OCI-LY3 (cell line): ENCODE results near the gene AGMAT.
"Not testable (repeated sequence)": the region's sequence is repeated elsewhere in the genome, so short reads cannot be mapped to it uniquely, and the experiment has no call there.

Source experiments
- H2AFZ ChIP-seq: fragments of 200-600, 300-600 bp; shearing (Covaris generic); 2 replicates; pipeline ENCODE4 v1.6.0; 2014; ENCODE audit warnings: antibody characterized with exemption, low read depth, low read length
- H3K27ac ChIP-seq: fragments of 200-600, 300-600 bp; sonication (generic); 2 replicates; pipeline ENCODE4 v1.5.1; 2014; ENCODE audit warnings: mild to moderate bottlenecking, low read length, moderate library complexity, mixed read lengths
- H3K27me3 ChIP-seq: fragments of 200-600, 300-600 bp; sonication (generic); 2 replicates; pipeline ENCODE4 v1.6.1; 2014; ENCODE audit warnings: low read depth, low read length, mixed read lengths
- H3K36me3 ChIP-seq: fragments of 200-600, 300-600 bp; sonication (generic); replicated peaks from 2 replicates; pipeline ENCODE3; 2014; ENCODE audit warnings: low read depth, low read length, mixed read lengths
- H3K4me1 ChIP-seq: fragments of 300-600, 200-600 bp; sonication (generic); 2 replicates; pipeline ENCODE4 v1.6.1; 2014; ENCODE audit warnings: low read length, mixed read lengths
- H3K4me2 ChIP-seq: fragments of 200-600, 300-600 bp; sonication (generic); 2 replicates; pipeline ENCODE4 v1.6.1; 2014; ENCODE audit warnings: low read length, mixed read lengths
- H3K4me3 ChIP-seq: fragments of 300-600, 200-600 bp; sonication (generic); 2 replicates; pipeline ENCODE4 v1.5.1; 2014; ENCODE audit warnings: antibody characterized with exemption, mild to moderate bottlenecking, low read length, moderate library complexity
- H3K79me2 ChIP-seq: fragments of 300-600, 200-600 bp; shearing (Covaris generic); 2 replicates; pipeline ENCODE4 v1.6.1; 2014; ENCODE audit warnings: mild to moderate bottlenecking, low read length, mixed read lengths
- H3K9ac ChIP-seq: fragments of 300-600, 200-600 bp; shearing (Covaris generic); 2 replicates; pipeline ENCODE4 v1.6.0; 2014; ENCODE audit warnings: mild to moderate bottlenecking, low read length, moderate library complexity
- H3K9me3 ChIP-seq: fragments of 200-600, 300-600 bp; shearing (Covaris generic); 2 replicates; pipeline ENCODE4 v1.6.1; 2014; ENCODE audit warnings: low read length, mixed read lengths; ENCODE audit not compliant: insufficient read depth
- H4K20me1 ChIP-seq: fragments of 200-600, 300-600 bp; sonication (generic); 2 replicates; pipeline ENCODE4 v1.6.1; 2016; ENCODE audit warnings: low read length, mixed read lengths; ENCODE audit not compliant: insufficient read depth
- EZH2phosphoT487 ChIP-seq: fragments of 200-600 bp; shearing (Covaris generic); IDR thresholded peaks from 2 replicates; pipeline ENCODE4 v1.6.1; 2018; ENCODE audit warnings: antibody characterized with exemption, mixed run types, low read depth
- TF ChIP-seq, protein P1 (sequence below): fragments of 200-600, 300-600 bp; sonication (generic); IDR thresholded peaks from 2 replicates; pipeline ENCODE4 v1.5.1; 2014; ENCODE audit warnings: antibody characterized with exemption, low read length, low read depth

Gene AGMAT

DNA sequence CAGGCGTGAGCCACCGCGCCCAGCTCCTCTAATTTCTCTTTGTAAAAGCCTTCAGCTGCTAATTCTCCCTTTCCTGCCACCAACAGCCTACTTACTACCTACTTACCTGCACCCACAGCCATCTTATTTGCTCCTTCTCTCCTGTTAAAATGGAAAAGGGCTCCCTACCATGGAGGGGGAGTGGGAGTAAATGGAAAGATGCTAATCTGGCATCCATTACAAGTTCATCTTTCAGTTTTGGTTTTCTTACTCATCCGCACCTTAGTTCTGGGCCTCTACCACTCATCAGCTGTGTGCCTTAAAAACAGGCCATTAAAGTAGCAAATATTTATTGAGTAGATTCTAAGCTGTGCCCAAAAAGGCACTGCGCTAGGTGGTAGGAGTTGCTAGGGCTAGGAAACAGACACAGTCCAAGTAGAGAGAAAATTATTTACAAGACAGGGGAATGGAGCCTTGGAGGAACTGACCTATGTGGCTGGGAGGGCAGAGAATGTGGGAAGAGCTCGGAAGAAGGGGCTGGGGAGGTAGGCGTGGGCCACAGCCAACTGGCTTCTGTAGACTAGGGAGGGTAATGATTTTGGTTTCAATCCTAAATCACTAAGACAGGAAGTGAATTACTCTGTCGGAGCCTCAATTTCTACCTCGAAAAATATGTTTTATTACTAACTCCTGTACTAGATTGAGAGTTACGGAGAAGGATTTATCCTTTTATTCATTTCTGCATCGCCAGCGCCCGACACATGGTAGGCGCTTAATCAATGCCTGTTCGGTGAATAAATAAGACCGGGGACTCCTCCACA is 31.7 kb upstream of the AGMAT start:
- H3K4me1 ChIP-seq: peaks cover 29% of the 10 kb centered on the region
- peaks cover 7% of the 10 kb centered on the region for H3K36me3 ChIP-seq
- H2AFZ ChIP-seq: peak overlapping the region; percentile 91
- H3K4me2 ChIP-seq: peak overlapping the region; percentile 98
- peak overlapping the region; percentile 35 for H3K27ac ChIP-seq
- no peaks in the 10 kb centered on the region for H3K27me3 ChIP-seq
- H3K9ac ChIP-seq: peak overlapping the region; percentile 76
- H3K79me2 ChIP-seq: peaks cover 43% of the 10 kb centered on the region
- no peak for TF ChIP-seq EZH2phosphoT487
- TF ChIP-seq, protein P1, sequence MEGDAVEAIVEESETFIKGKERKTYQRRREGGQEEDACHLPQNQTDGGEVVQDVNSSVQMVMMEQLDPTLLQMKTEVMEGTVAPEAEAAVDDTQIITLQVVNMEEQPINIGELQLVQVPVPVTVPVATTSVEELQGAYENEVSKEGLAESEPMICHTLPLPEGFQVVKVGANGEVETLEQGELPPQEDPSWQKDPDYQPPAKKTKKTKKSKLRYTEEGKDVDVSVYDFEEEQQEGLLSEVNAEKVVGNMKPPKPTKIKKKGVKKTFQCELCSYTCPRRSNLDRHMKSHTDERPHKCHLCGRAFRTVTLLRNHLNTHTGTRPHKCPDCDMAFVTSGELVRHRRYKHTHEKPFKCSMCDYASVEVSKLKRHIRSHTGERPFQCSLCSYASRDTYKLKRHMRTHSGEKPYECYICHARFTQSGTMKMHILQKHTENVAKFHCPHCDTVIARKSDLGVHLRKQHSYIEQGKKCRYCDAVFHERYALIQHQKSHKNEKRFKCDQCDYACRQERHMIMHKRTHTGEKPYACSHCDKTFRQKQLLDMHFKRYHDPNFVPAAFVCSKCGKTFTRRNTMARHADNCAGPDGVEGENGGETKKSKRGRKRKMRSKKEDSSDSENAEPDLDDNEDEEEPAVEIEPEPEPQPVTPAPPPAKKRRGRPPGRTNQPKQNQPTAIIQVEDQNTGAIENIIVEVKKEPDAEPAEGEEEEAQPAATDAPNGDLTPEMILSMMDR: no peak
- no peaks in the 10 kb centered on the region for H3K9me3 ChIP-seq
- peaks cover 30% of the 10 kb centered on the region for H4K20me1 ChIP-seq
- peak overlapping the region; percentile 97 for H3K4me3 ChIP-seq

DNA sequence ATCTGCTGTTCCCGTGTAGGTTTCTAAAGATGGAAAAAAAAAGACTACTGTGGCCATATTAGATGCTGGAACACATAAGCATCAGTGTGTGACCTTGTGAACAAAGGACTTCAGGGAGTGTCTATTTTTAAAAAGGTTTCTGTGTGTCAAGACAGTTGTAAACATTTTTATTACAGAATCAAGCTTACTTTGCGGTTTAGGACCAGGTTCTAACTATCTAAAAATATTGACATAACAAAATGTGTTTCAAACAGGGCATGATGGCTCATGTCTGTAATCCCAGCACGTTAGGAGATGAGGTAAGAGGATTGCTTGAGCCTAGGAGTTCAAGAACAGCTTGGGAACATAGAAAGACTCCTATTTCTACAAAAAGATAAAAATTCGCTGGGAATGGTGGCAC is 25.3 kb upstream of the AGMAT start:
- Histone ChIP-seq H3K27ac (no peak overlapping the region), H3K4me1 (no peaks in the 10 kb centered on the region), H3K4me3 (no peak overlapping the region), H3K4me2 (no peak overlapping the region), H3K9me3 (no peaks in the 10 kb centered on the region), H3K36me3 (no peaks in the 10 kb centered on the region), H3K9ac (no peak overlapping the region), H2AFZ (no peak overlapping the region), H3K27me3 (no peaks in the 10 kb centered on the region), H4K20me1 (no peaks in the 10 kb centered on the region), H3K79me2 (no peaks in the 10 kb centered on the region)
- TF ChIP-seq, protein P1: no peak
- no peak for TF ChIP-seq EZH2phosphoT487

GRCh38 chr1:15609631-15610030 is 24.8 kb upstream of the AGMAT start:
- Histone ChIP-seq H3K4me1 (no peaks in the 10 kb centered on the region), H3K9me3 (no peaks in the 10 kb centered on the region), H4K20me1 (no peaks in the 10 kb centered on the region), H3K27me3 (no peaks in the 10 kb centered on the region), H3K27ac (no peak overlapping the region), H3K36me3 (no peaks in the 10 kb centered on the region), H3K4me2 (no peak overlapping the region), H3K4me3 (no peak overlapping the region), H3K9ac (no peak overlapping the region), H3K79me2 (no peaks in the 10 kb centered on the region), H2AFZ (no peak overlapping the region)
- no peak for TF ChIP-seq EZH2phosphoT487
- TF ChIP-seq, protein P1: no peak

- no peaks in the 10 kb centered on the region for H3K4me1 ChIP-seq
- no peak overlapping the region for H2AFZ ChIP-seq
Measured at GRCh38 chr1:15605398-15606383, 20.8 kb upstream of the AGMAT start.

GRCh38 chr1:15604400-15604799 is 19.5 kb upstream of the AGMAT start:
- not testable (repeated sequence) for H3K9ac ChIP-seq, H2AFZ ChIP-seq, H3K9me3 ChIP-seq, H3K36me3 ChIP-seq, H3K27ac ChIP-seq, H3K27me3 ChIP-seq, H3K79me2 ChIP-seq, H3K4me2 ChIP-seq, H3K4me1 ChIP-seq, H4K20me1 ChIP-seq, H3K4me3 ChIP-seq

More at GRCh38 chr1:15605398-15606383, 20.8 kb upstream of the AGMAT start:
- no peaks in the 10 kb centered on the region for H3K79me2 ChIP-seq
- no peaks in the 10 kb centered on the region for H3K9me3 ChIP-seq
- H3K4me2 ChIP-seq: no peak overlapping the region
- no peak overlapping the region for H3K27ac ChIP-seq
- H3K36me3 ChIP-seq: no peaks in the 10 kb centered on the region
- no peak overlapping the region for H3K9ac ChIP-seq
- H4K20me1 ChIP-seq: no peaks in the 10 kb centered on the region
- H3K27me3 ChIP-seq: no peaks in the 10 kb centered on the region
- no peak overlapping the region for H3K4me3 ChIP-seq
- no peak for TF ChIP-seq EZH2phosphoT487
- TF ChIP-seq, protein P1: no peak

DNA sequence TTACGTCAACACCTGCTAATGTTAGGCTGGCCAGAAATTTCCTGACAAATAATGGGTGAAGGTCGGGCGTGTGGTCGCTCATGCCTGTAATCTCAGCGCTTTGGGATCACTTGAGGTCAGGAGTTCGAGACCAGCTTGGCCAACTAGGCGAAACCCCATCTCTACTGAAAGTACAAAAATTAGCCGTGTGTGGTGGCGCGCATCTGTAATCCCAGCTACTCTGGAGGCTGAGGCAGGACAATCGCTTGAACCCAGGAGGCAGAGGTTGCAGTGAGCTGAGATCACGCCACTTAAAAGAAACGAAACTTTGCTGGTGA is 19.1 kb upstream of the AGMAT start:
- not testable (repeated sequence) for H2AFZ ChIP-seq, H3K4me1 ChIP-seq, H3K79me2 ChIP-seq, H3K27me3 ChIP-seq, H4K20me1 ChIP-seq, H3K27ac ChIP-seq, H3K9me3 ChIP-seq, H3K4me2 ChIP-seq, H3K4me3 ChIP-seq, H3K36me3 ChIP-seq, H3K9ac ChIP-seq
